Measurements from ENCODE around the gene RAP1GDS1.
"Not testable (repeated sequence)": the region's sequence is repeated elsewhere in the genome, so short reads cannot be mapped to it uniquely, and the experiment has no call there.

Gene RAP1GDS1

DNA sequence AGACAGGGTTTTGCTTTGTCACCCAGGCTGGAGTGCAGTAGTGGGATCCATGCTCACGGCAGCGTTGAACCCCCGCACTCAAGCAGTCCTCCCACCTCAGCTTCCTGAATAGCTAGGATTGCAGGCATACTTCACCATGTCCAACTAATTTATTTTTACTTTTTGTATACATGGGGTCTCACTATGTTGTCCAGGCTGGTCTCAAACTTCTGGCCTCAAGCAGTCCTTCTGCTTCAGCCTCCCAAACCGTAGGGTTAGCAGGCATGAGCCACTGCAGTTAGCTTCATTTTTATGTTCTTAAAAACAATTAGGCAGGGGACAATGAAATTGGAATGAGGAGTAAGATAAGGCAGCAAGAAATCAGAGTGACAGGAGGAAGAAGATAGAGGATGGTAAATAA, 50.5 kb downstream of the RAP1GDS1 start:
- Histone ChIP-seq H3K4me3 (ENCODE audit: insufficient read length, low read depth) (no peak overlapping the region), H3K36me3 (ENCODE audit: insufficient read depth, insufficient read length, low read length) (no peaks in the 10 kb centered on the region), H3K9me3 (ENCODE audit: insufficient read depth, low read length) (no peaks in the 10 kb centered on the region), H3K4me1 (ENCODE audit: insufficient read depth, insufficient read length) (no peaks in the 10 kb centered on the region), H3K27me3 (ENCODE audit: insufficient read depth, insufficient read length) (no peaks in the 10 kb centered on the region), H3K9ac (ENCODE audit: insufficient read length, low read depth) (no peak overlapping the region)
- DNase-seq (ENCODE audit: low read depth, low spot score) = no peak
- TF ChIP-seq SUZ12 (IDR thresholded peaks at IDR 0.05; ENCODE audit: extremely low read depth, insufficient read depth, insufficient read length) = no peak
- no peak for TF ChIP-seq YY1 (IDR thresholded peaks at IDR 0.05; ENCODE audit: insufficient read depth, insufficient read length)
- no peak for TF ChIP-seq ZNF274 (IDR thresholded peaks at IDR 0.05; ENCODE audit: low read depth, low read length)

- Histone ChIP-seq H3K36me3 (ENCODE audit: insufficient read depth, insufficient read length, low read length) (no peaks in the 10 kb centered on the region), H3K27me3 (ENCODE audit: insufficient read depth, insufficient read length) (no peaks in the 10 kb centered on the region), H3K4me1 (ENCODE audit: insufficient read depth, insufficient read length) (no peaks in the 10 kb centered on the region), H3K4me3 (ENCODE audit: insufficient read length, low read depth) (no peak overlapping the region), H3K9ac (ENCODE audit: insufficient read length, low read depth) (no peak overlapping the region), H3K9me3 (ENCODE audit: insufficient read depth, low read length) (0 out of 2 replicates have a peak, but pooled peaks cover 5% of the 10 kb centered on the region)
- no peak for TF ChIP-seq SUZ12 (IDR thresholded peaks at IDR 0.05; ENCODE audit: extremely low read depth, insufficient read depth, insufficient read length)
- TF ChIP-seq YY1 (IDR thresholded peaks at IDR 0.05; ENCODE audit: insufficient read depth, insufficient read length) = no peak
- no peak for TF ChIP-seq ZNF274 (IDR thresholded peaks at IDR 0.05; ENCODE audit: low read depth, low read length)
- DNase-seq (ENCODE audit: low read depth, low spot score) = no peak
Measured at GRCh38 chr4:98314791-98315565, 53.8 kb downstream of the RAP1GDS1 start.

GRCh38 chr4:98318521-98318920, 57.3 kb downstream of the RAP1GDS1 start:
- Histone ChIP-seq H3K4me3 (ENCODE audit: insufficient read length, low read depth) (no peak overlapping the region), H3K9me3 (ENCODE audit: insufficient read depth, low read length) (0 out of 2 replicates have a peak, but pooled peaks cover 5% of the 10 kb centered on the region), H3K36me3 (ENCODE audit: insufficient read depth, insufficient read length, low read length) (no peaks in the 10 kb centered on the region), H3K9ac (ENCODE audit: insufficient read length, low read depth) (no peak overlapping the region), H3K27me3 (ENCODE audit: insufficient read depth, insufficient read length) (no peaks in the 10 kb centered on the region), H3K4me1 (ENCODE audit: insufficient read depth, insufficient read length) (no peaks in the 10 kb centered on the region)
- no peak for DNase-seq (ENCODE audit: low read depth, low spot score)
- TF ChIP-seq SUZ12 (IDR thresholded peaks at IDR 0.05; ENCODE audit: extremely low read depth, insufficient read depth, insufficient read length) (no peak), ZNF274 (IDR thresholded peaks at IDR 0.05; ENCODE audit: low read depth, low read length) (no peak), YY1 (IDR thresholded peaks at IDR 0.05; ENCODE audit: insufficient read depth, insufficient read length) (no peak)

- H3K36me3 ChIP-seq (ENCODE audit: insufficient read depth, insufficient read length, low read length) = no peaks in the 10 kb centered on the region
- H3K4me3 ChIP-seq (ENCODE audit: insufficient read length, low read depth) = no peak overlapping the region
- TF ChIP-seq SUZ12 (IDR thresholded peaks at IDR 0.05; ENCODE audit: extremely low read depth, insufficient read depth, insufficient read length) = no peak
- TF ChIP-seq ZNF274 (IDR thresholded peaks at IDR 0.05; ENCODE audit: low read depth, low read length) = no peak
- TF ChIP-seq YY1 (IDR thresholded peaks at IDR 0.05; ENCODE audit: insufficient read depth, insufficient read length) = no peak
- no peaks in the 10 kb centered on the region for H3K4me1 ChIP-seq (ENCODE audit: insufficient read depth, insufficient read length)
- 0 out of 2 replicates have a peak, but pooled peaks cover 5% of the 10 kb centered on the region for H3K9me3 ChIP-seq (ENCODE audit: insufficient read depth, low read length)
- no peak overlapping the region for H3K9ac ChIP-seq (ENCODE audit: insufficient read length, low read depth)
- no peaks in the 10 kb centered on the region for H3K27me3 ChIP-seq (ENCODE audit: insufficient read depth, insufficient read length)
- no peak for DNase-seq (ENCODE audit: low read depth, low spot score)
Measured at GRCh38 chr4:98319021-98319420, 57.8 kb downstream of the RAP1GDS1 start.

DNA sequence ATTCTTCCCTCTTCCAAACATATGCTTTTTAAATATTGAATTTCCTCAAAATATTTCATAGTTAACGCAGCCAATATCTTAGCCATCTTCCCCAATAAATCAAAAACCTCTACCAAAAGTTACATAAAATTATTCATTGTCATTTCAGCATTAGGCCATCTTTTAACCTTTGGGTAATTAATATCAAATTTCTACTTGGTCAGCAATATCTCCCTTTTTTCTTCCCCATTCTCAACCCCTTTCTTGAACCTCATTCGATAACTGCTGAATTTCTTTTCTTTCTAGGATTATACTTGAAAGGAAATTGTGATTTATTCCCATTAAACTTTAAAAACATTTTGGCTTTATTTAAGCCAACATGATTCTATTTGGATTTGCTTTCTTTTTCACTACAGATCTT, 65.0 kb downstream of the RAP1GDS1 start:
- H3K27me3 ChIP-seq (ENCODE audit: insufficient read depth, insufficient read length) = no peaks in the 10 kb centered on the region

DNA sequence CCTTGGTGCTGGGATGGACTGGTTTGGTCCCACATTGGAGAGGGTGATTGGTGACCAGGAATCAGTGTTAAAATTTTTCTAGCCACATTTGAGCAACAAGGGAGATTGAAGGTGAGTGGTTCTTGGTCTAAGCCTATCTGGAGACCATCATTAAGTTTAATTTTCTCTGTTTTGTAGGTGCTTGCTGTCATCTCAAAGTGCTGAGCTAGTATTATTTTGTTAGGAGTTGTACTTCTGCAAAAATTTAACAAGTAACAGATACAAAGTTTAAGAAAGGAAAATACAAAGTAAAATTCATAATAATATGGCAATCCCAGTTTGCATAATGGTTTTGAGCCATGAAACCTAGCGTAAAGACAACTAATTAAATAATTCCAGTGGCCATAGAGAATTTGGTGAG, 66.5 kb downstream of the RAP1GDS1 start:
- Histone ChIP-seq H3K27me3 (ENCODE audit: insufficient read depth, insufficient read length) (no peaks in the 10 kb centered on the region), H3K4me1 (ENCODE audit: insufficient read depth, insufficient read length) (no peaks in the 10 kb centered on the region), H3K36me3 (ENCODE audit: insufficient read depth, insufficient read length, low read length) (no peaks in the 10 kb centered on the region), H3K4me3 (ENCODE audit: insufficient read length, low read depth) (no peak overlapping the region), H3K9me3 (ENCODE audit: insufficient read depth, low read length) (peaks cover 27% of the 10 kb centered on the region), H3K9ac (ENCODE audit: insufficient read length, low read depth) (no peak overlapping the region)
- TF ChIP-seq SUZ12 (IDR thresholded peaks at IDR 0.05; ENCODE audit: extremely low read depth, insufficient read depth, insufficient read length) (no peak), YY1 (IDR thresholded peaks at IDR 0.05; ENCODE audit: insufficient read depth, insufficient read length) (no peak), ZNF274 (IDR thresholded peaks at IDR 0.05; ENCODE audit: low read depth, low read length) (no peak)
- DNase-seq (ENCODE audit: low read depth, low spot score) = no peak

More for the DNA sequence above, 65.0 kb downstream of the RAP1GDS1 start:
- Histone ChIP-seq H3K4me3 (ENCODE audit: insufficient read length, low read depth) (no peak overlapping the region), H3K9ac (ENCODE audit: insufficient read length, low read depth) (no peak overlapping the region), H3K36me3 (ENCODE audit: insufficient read depth, insufficient read length, low read length) (no peaks in the 10 kb centered on the region), H3K4me1 (ENCODE audit: insufficient read depth, insufficient read length) (no peaks in the 10 kb centered on the region), H3K9me3 (ENCODE audit: insufficient read depth, low read length) (peaks cover 12% of the 10 kb centered on the region; the same call in 1 of the 2 replicates)
- DNase-seq (ENCODE audit: low read depth, low spot score) = no peak
- TF ChIP-seq ZNF274 (IDR thresholded peaks at IDR 0.05; ENCODE audit: low read depth, low read length) = no peak
- no peak for TF ChIP-seq SUZ12 (IDR thresholded peaks at IDR 0.05; ENCODE audit: extremely low read depth, insufficient read depth, insufficient read length)
- TF ChIP-seq YY1 (IDR thresholded peaks at IDR 0.05; ENCODE audit: insufficient read depth, insufficient read length) = no peak

- not testable (repeated sequence) for DNase-seq (ENCODE audit: low read depth, low spot score); H3K27me3 ChIP-seq (ENCODE audit: insufficient read depth, insufficient read length); H3K4me1 ChIP-seq (ENCODE audit: insufficient read depth, insufficient read length); H3K36me3 ChIP-seq (ENCODE audit: insufficient read depth, insufficient read length, low read length); H3K9ac ChIP-seq (ENCODE audit: insufficient read length, low read depth); H3K4me3 ChIP-seq (ENCODE audit: insufficient read length, low read depth)
- H3K9me3 ChIP-seq (ENCODE audit: insufficient read depth, low read length) = peaks cover 44% of the 10 kb centered on the region
Measured at GRCh38 chr4:98329879-98330640, 68.9 kb downstream of the RAP1GDS1 start.

All from NT2/D1 (cell line).